Trophoblast cell (in vitro differentiated cells and primary cell): Measurements from ENCODE around the gene CACNA1I.

Experiments used
- DNase-seq, 2 donors: peaks; one replicate each; pipeline ENCODE4 v3.0.0-alpha.2; 2016
- H2AFZ ChIP-seq: 2 replicates; pipeline ENCODE4 v1.6.1; 2013; ENCODE audit warnings: low read length, moderate library complexity, mild to moderate bottlenecking; ENCODE audit not compliant: insufficient read depth, poor library complexity
- H2AK5ac ChIP-seq: 2 replicates; pipeline ENCODE4 v1.6.1; 2013; ENCODE audit warnings: mild to moderate bottlenecking, low read length
- H2BK120ac ChIP-seq: 2 replicates; pipeline ENCODE4 v1.6.1; 2013; ENCODE audit warnings: low read length, mild to moderate bottlenecking, moderate library complexity; ENCODE audit not compliant: insufficient read depth, poor library complexity
- H2BK12ac ChIP-seq: 2 replicates; pipeline ENCODE4 v1.6.1; 2013; ENCODE audit warnings: mild to moderate bottlenecking, low read length, moderate library complexity
- H2BK5ac ChIP-seq: 2 replicates; pipeline ENCODE4 v1.6.1; 2013; ENCODE audit warnings: low read length, low read depth, moderate library complexity, mild to moderate bottlenecking; ENCODE audit not compliant: poor library complexity
- H3K14ac ChIP-seq: 2 replicates; pipeline ENCODE4 v1.6.1; 2013; ENCODE audit warnings: mild to moderate bottlenecking, low read length
- H3K18ac ChIP-seq: 2 replicates; pipeline ENCODE4 v1.6.1; 2013; ENCODE audit warnings: mild to moderate bottlenecking, low read length
- H3K23ac ChIP-seq: 2 replicates; pipeline ENCODE4 v1.6.1; 2013; ENCODE audit warnings: low read length
- H3K27ac ChIP-seq: 2 replicates; pipeline ENCODE4 v1.5.1; 2013; ENCODE audit warnings: low read depth, mild to moderate bottlenecking, inconsistent platforms, low read length, moderate library complexity
- H3K27me3 ChIP-seq: 2 replicates; pipeline ENCODE4 v1.6.1; 2013; ENCODE audit warnings: inconsistent platforms, mild to moderate bottlenecking, low read length, moderate library complexity; ENCODE audit not compliant: insufficient read depth
- H3K36me3 ChIP-seq, 2 experiments: 1 replicate in 1 of 2; 2 replicates in 1 of 2; pipeline ENCODE4 v1.6.1; 2013; ENCODE audit warnings: low read length in 2 of 2, mild to moderate bottlenecking in 2 of 2, moderate library complexity in 1 of 2; ENCODE audit not compliant: insufficient read depth in 2 of 2, control insufficient read depth in 1 of 2
- H3K4ac ChIP-seq: 2 replicates; pipeline ENCODE4 v1.6.1; 2013; ENCODE audit warnings: low read depth, mild to moderate bottlenecking, low read length, moderate library complexity
- H3K4me1 ChIP-seq, 2 experiments: 1 replicate in 1 of 2; 2 replicates in 1 of 2; pipeline ENCODE4 v1.6.1; 2013; ENCODE audit warnings: low read length in 2 of 2, mild to moderate bottlenecking in 2 of 2, moderate library complexity in 1 of 2; ENCODE audit not compliant: insufficient read depth in 2 of 2, control insufficient read depth in 1 of 2
- H3K4me2 ChIP-seq: 2 replicates; pipeline ENCODE4 v1.6.1; 2013; ENCODE audit warnings: inconsistent platforms, mild to moderate bottlenecking, low read length, moderate library complexity
- H3K4me3 ChIP-seq: 2 replicates; pipeline ENCODE4 v1.5.1; 2013; ENCODE audit warnings: mild to moderate bottlenecking, low read depth, low read length, inconsistent platforms
- H3K79me1 ChIP-seq: one replicate; pipeline ENCODE4 v1.6.1; 2013; ENCODE audit warnings: low read length
- H3K79me2 ChIP-seq: 2 replicates; pipeline ENCODE4 v1.6.1; 2013; ENCODE audit warnings: low read length, mild to moderate bottlenecking; ENCODE audit not compliant: control insufficient read depth, insufficient read depth, poor library complexity
- H3K9ac ChIP-seq: 2 replicates; pipeline ENCODE4 v1.6.1; 2013; ENCODE audit warnings: mild to moderate bottlenecking, low read length
- H3K9me3 ChIP-seq: 2 replicates; pipeline ENCODE4 v1.6.1; 2013; ENCODE audit warnings: low read depth, mild to moderate bottlenecking, control low read depth, inconsistent platforms, low read length; ENCODE audit not compliant: insufficient read depth
- H4K12ac ChIP-seq: 2 replicates; pipeline ENCODE4 v1.6.1; 2013; ENCODE audit warnings: low read depth, mild to moderate bottlenecking, low read length, moderate library complexity
- H4K8ac ChIP-seq: 2 replicates; pipeline ENCODE4 v1.6.1; 2013; ENCODE audit warnings: low read depth, mild to moderate bottlenecking, low read length, moderate library complexity
- H4K91ac ChIP-seq: one replicate; pipeline ENCODE4 v1.6.1; 2013; ENCODE audit warnings: low read depth, mild to moderate bottlenecking, low read length, moderate library complexity
- WGBS: extraction: QIAGEN DNeasy Blood & Tissue Kit; methylation state at CpG from one replicate; pipeline ENCODE4 v1.1.7; 2013; ENCODE audit warnings: missing lambda C conversion rate; ENCODE audit not compliant: insufficient read length, insufficient coverage; ENCODE audit errors: extremely low coverage; 5-methylcytosine and 5-hydroxymethylcytosine counted together

Gene CACNA1I

GRCh38 chr22:39685336-39686177 lies 115.0 kb downstream of the CACNA1I start:
- H2AFZ ChIP-seq = no peak overlapping the region
- H4K8ac ChIP-seq = no peak overlapping the region
- H2BK5ac ChIP-seq = no peak overlapping the region
- no peak overlapping the region for H3K23ac ChIP-seq
- H3K79me2 ChIP-seq = no peaks in the 10 kb centered on the region
- no peak overlapping the region for H3K9ac ChIP-seq
- no peaks in the 10 kb centered on the region for H3K27me3 ChIP-seq
- no peaks in the 10 kb centered on the region for H3K36me3 ChIP-seq
- H3K14ac ChIP-seq = no peak overlapping the region
- no peak overlapping the region for H4K91ac ChIP-seq
- H3K27ac ChIP-seq = no peak overlapping the region
- H3K79me1 ChIP-seq = no peaks in the 10 kb centered on the region
- no peak overlapping the region for H3K4ac ChIP-seq
- no peak overlapping the region for H3K18ac ChIP-seq
- H3K4me2 ChIP-seq = no peak overlapping the region
- no peak overlapping the region for H4K12ac ChIP-seq
- H2BK120ac ChIP-seq = no peak overlapping the region
- no peaks in the 10 kb centered on the region for H3K9me3 ChIP-seq
- DNase-seq = no peak
- no peaks in the 10 kb centered on the region for H3K4me1 ChIP-seq
- no peak overlapping the region for H2AK5ac ChIP-seq
- H2BK12ac ChIP-seq = no peak overlapping the region
- no CpG with 5 or more reads among the region's 77 CpGs for WGBS
- no peak overlapping the region for H3K4me3 ChIP-seq

DNA sequence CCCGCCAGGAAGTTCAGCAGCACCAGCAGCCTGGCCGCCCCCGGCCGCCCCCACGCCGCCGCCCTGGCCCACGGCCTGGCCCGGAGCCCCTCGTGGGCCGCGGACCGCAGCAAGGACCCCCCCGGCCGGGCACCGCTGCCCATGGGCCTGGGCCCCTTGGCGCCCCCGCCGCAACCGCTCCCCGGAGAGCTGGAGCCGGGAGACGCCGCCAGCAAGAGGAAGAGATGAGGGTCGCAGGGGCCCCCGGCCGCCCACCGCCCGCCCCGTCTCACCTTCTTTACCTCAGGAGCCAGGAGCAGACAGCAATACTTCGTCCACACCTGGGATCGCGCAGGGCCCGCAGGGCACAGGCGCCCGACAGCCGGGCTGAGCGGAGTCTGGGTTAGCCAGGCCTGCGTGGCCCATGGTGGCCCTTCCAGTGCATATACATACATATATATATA lies 115.6 kb downstream of the CACNA1I start:
- no peaks in the 10 kb centered on the region for H3K79me1 ChIP-seq
- no peak overlapping the region for H4K8ac ChIP-seq
- H2BK5ac ChIP-seq = no peak overlapping the region
- no peak overlapping the region for H3K4me3 ChIP-seq
- no peak overlapping the region for H2AK5ac ChIP-seq
- DNase-seq = no peak
- no peaks in the 10 kb centered on the region for H3K4me1 ChIP-seq
- H3K4me2 ChIP-seq = no peak overlapping the region
- H3K9me3 ChIP-seq = no peaks in the 10 kb centered on the region
- no peak overlapping the region for H3K18ac ChIP-seq
- H4K12ac ChIP-seq = no peak overlapping the region
- no peak overlapping the region for H3K23ac ChIP-seq
- no peak overlapping the region for H2BK12ac ChIP-seq
- H3K14ac ChIP-seq = no peak overlapping the region
- H3K27me3 ChIP-seq = no peaks in the 10 kb centered on the region
- no peak overlapping the region for H2AFZ ChIP-seq
- H3K4ac ChIP-seq = no peak overlapping the region
- no peak overlapping the region for H3K9ac ChIP-seq
- no peak overlapping the region for H2BK120ac ChIP-seq
- H4K91ac ChIP-seq = no peak overlapping the region
- no peak overlapping the region for H3K27ac ChIP-seq
- H3K79me2 ChIP-seq = no peaks in the 10 kb centered on the region
- WGBS = no CpG with 5 or more reads among the region's 39 CpGs
- H3K36me3 ChIP-seq = no peaks in the 10 kb centered on the region

GRCh38 chr22:39686776-39687525 lies 116.4 kb downstream of the CACNA1I start:
- no peak overlapping the region for H4K12ac ChIP-seq
- no peak for DNase-seq
- H3K14ac ChIP-seq = no peak overlapping the region
- H3K4me2 ChIP-seq = no peak overlapping the region
- no peak overlapping the region for H3K18ac ChIP-seq
- H3K79me1 ChIP-seq = no peaks in the 10 kb centered on the region
- H3K4me3 ChIP-seq = no peak overlapping the region
- H3K4ac ChIP-seq = no peak overlapping the region
- no peaks in the 10 kb centered on the region for H3K27me3 ChIP-seq
- H4K91ac ChIP-seq = no peak overlapping the region
- no peak overlapping the region for H2BK120ac ChIP-seq
- H3K27ac ChIP-seq = no peak overlapping the region
- no peak overlapping the region for H2AFZ ChIP-seq
- H3K36me3 ChIP-seq = no peaks in the 10 kb centered on the region
- no CpG with 5 or more reads among the region's 17 CpGs for WGBS
- H3K23ac ChIP-seq = no peak overlapping the region
- no peak overlapping the region for H3K9ac ChIP-seq
- H2AK5ac ChIP-seq = no peak overlapping the region
- H4K8ac ChIP-seq = no peak overlapping the region
- H2BK5ac ChIP-seq = no peak overlapping the region
- H3K79me2 ChIP-seq = no peaks in the 10 kb centered on the region
- no peaks in the 10 kb centered on the region for H3K9me3 ChIP-seq
- H2BK12ac ChIP-seq = no peak overlapping the region
- no peaks in the 10 kb centered on the region for H3K4me1 ChIP-seq

- Histone ChIP-seq H2BK120ac (no peak overlapping the region), H2AK5ac (no peak overlapping the region), H3K9ac (no peak overlapping the region), H3K4ac (no peak overlapping the region), H4K8ac (no peak overlapping the region), H4K12ac (no peak overlapping the region), H3K23ac (no peak overlapping the region), H3K79me1 (no peaks in the 10 kb centered on the region), H2BK12ac (no peak overlapping the region), H3K27ac (no peak overlapping the region), H3K36me3 (no peaks in the 10 kb centered on the region), H2BK5ac (no peak overlapping the region), H3K14ac (no peak overlapping the region), H3K4me1 (no peaks in the 10 kb centered on the region), H3K27me3 (no peaks in the 10 kb centered on the region), H3K18ac (no peak overlapping the region), H2AFZ (no peak overlapping the region), H3K9me3 (no peaks in the 10 kb centered on the region), H4K91ac (no peak overlapping the region), H3K79me2 (no peaks in the 10 kb centered on the region), H3K4me2 (no peak overlapping the region), H3K4me3 (no peak overlapping the region)
- WGBS = no CpG with 5 or more reads among the region's 13 CpGs
- no peak for DNase-seq
Measured at GRCh38 chr22:39688186-39688785, 117.7 kb downstream of the CACNA1I start.
